A549 (cell line): Measurements from ENCODE around the gene MBLAC1. TPM values are rescaled to one million over a fixed set of nuclear protein-coding genes. Genes with fewer than 3 reads are reported as not detected.

Experiments used
- ATOH8 ChIP-seq: fragments of 250-450 bp; sonication (Bioruptor Pico); IDR thresholded peaks from 2 replicates; pipeline ENCODE4 v1.5.0; 2020; ENCODE audit warnings: low read depth, mild to moderate bottlenecking, moderate library complexity
- BCL3 ChIP-seq: fragments of >200 bp; sonication (Bioruptor Twin); formaldehyde crosslinking; IDR thresholded peaks from 3 replicates; pipeline ENCODE4 v1.6.1; 2016
- CBX8 ChIP-seq: fragments of 200-600 bp; sonication (generic); IDR thresholded peaks from 2 replicates; pipeline ENCODE4 v1.6.1; 2016
- CHD4 ChIP-seq: fragments of 200-600 bp; sonication (generic); IDR thresholded peaks from 2 replicates; pipeline ENCODE4 v1.6.1; 2016; ENCODE audit warnings: antibody characterized with exemption, mild to moderate bottlenecking, borderline replicate concordance
- EHMT2 ChIP-seq: fragments of 200-600 bp; sonication (generic); IDR thresholded peaks from 2 replicates; pipeline ENCODE4 v1.6.1; 2016; ENCODE audit warnings: antibody characterized with exemption, low read depth, mild to moderate bottlenecking, moderate library complexity
- EP300 ChIP-seq, 2 experiments: fragments of >200 bp; sonication (Bioruptor Twin); formaldehyde crosslinking; IDR thresholded peaks; 2 replicates in 1 of 2; 3 replicates in 1 of 2; pipeline ENCODE4 v1.6.1; 2016 to 2017
- ESRRA ChIP-seq: fragments of 150-350 bp; IDR thresholded peaks from 2 replicates; pipeline ENCODE4 v1.6.1; 2014; ENCODE audit warnings: mild to moderate bottlenecking, low read length, borderline replicate concordance
- FOSB ChIP-seq: fragments of 250-450 bp; sonication (Bioruptor Pico); IDR thresholded peaks from 2 replicates; pipeline ENCODE4 v1.5.0; 2020; ENCODE audit warnings: mild to moderate bottlenecking, moderate library complexity
- FOSL2 ChIP-seq, 2 experiments: fragments of 450-650 bp in 1 of 2; fragments of >200 bp in 1 of 2; sonication (Bioruptor Twin) in 1 of 2; formaldehyde crosslinking; IDR thresholded peaks; 2 replicates each; pipeline versions ENCODE4 v1.5.0 to v1.6.1; 2016 to 2020; ENCODE audit warnings: mild to moderate bottlenecking in 1 of 2, moderate library complexity in 1 of 2
- HMGXB4 ChIP-seq: fragments of 250-450 bp; sonication (Bioruptor Pico); IDR thresholded peaks from 2 replicates; pipeline ENCODE4 v1.5.0; 2021; ENCODE audit warnings: mild to moderate bottlenecking, moderate library complexity, borderline replicate concordance
- HOXB5 ChIP-seq: fragments of 250-450 bp; sonication (Bioruptor Pico); IDR thresholded peaks from 2 replicates; pipeline ENCODE4 v1.5.0; 2020; ENCODE audit warnings: mild to moderate bottlenecking, moderate library complexity
- JUN ChIP-seq, 2 experiments: fragments of >200 bp; sonication (Bioruptor Twin); formaldehyde crosslinking; IDR thresholded peaks; 2 replicates in 1 of 2; 3 replicates in 1 of 2; pipeline ENCODE4 v1.6.1; 2016 to 2017
- KDM1A ChIP-seq: fragments of 200-600 bp; sonication (generic); IDR thresholded peaks from 2 replicates; pipeline ENCODE4 v1.6.1; 2016; ENCODE audit warnings: low read depth, mild to moderate bottlenecking
- NFE2L2 ChIP-seq: fragments of 150-350 bp; conservative IDR thresholded peaks from 2 replicates; pipeline ENCODE4 v1.6.1; 2014; ENCODE audit warnings: low read length
- NR3C1 ChIP-seq: fragments of >200 bp; sonication (Bioruptor Twin); formaldehyde crosslinking; IDR thresholded peaks from 3 replicates; pipeline ENCODE4 v1.6.1; 2017
- PHF8 ChIP-seq: fragments of 200-600 bp; sonication (generic); IDR thresholded peaks from 2 replicates; pipeline ENCODE4 v1.6.1; 2016; ENCODE audit warnings: low read depth, mild to moderate bottlenecking, antibody characterized with exemption, moderate library complexity, borderline replicate concordance
- RAD21 ChIP-seq, 2 experiments: fragments of >200 bp in 1 of 2; sonication (Bioruptor Twin) in 1 of 2; formaldehyde crosslinking in 1 of 2; IDR thresholded peaks in 1 of 2; conservative IDR thresholded peaks in 1 of 2; 2 replicates in 1 of 2; 3 replicates in 1 of 2; pipeline ENCODE4 v1.6.1; 2012 to 2018; ENCODE audit warnings: inconsistent platforms in 1 of 2
- RFX5 ChIP-seq: fragments of 450-650 bp; IDR thresholded peaks from 2 replicates; pipeline ENCODE4 v1.7.1; 2014; ENCODE audit warnings: antibody characterized with exemption, mild to moderate bottlenecking, moderate library complexity
- RNF2 ChIP-seq: fragments of 200-600 bp; sonication (generic); IDR thresholded peaks from 2 replicates; pipeline ENCODE4 v1.6.1; 2016; ENCODE audit warnings: low read depth, mild to moderate bottlenecking, antibody characterized with exemption, moderate library complexity, borderline replicate concordance
- USF2 ChIP-seq: fragments of 450-650 bp; IDR thresholded peaks from 2 replicates; pipeline ENCODE4 v1.6.1; 2014; ENCODE audit warnings: antibody characterized with exemption
- ZFP36 ChIP-seq: fragments of 450-650 bp; IDR thresholded peaks from 2 replicates; pipeline ENCODE4 v1.6.1; 2014; ENCODE audit warnings: borderline replicate concordance; ENCODE audit not compliant: partially characterized antibody
- ZSCAN20 ChIP-seq: fragments of 250-450 bp; sonication (Bioruptor Pico); IDR thresholded peaks from 2 replicates; pipeline ENCODE4 v1.8.0; 2022; ENCODE audit warnings: mild to moderate bottlenecking, moderate library complexity
- polyA plus RNA-seq, 4 experiments: library from polyadenylated mRNA; depleted of rRNA in 3 of 4; stranded (reverse); fragments of >200 nt; fragmentation: RNase III in 1 of 4; extraction: RNeasy Plus Mini Kit Qiagen cat#74134 plus additional on column Dnase treatment in 1 of 4; gene quantifications; 2 replicates in 3 of 4; 3 replicates in 1 of 4; pipeline ENCODE4 v1.2.3, GENCODE V29; 2011 to 2017

Gene MBLAC1
- polyA plus RNA-seq, 2 of the 4 experiments (the other 2 are of a cell fraction): 0.63 to 2.6 TPM

- TF ChIP-seq ZSCAN20: no peak
- no peak for TF ChIP-seq ATOH8 (CRISPR knock-in tag)
- no peak for TF ChIP-seq ESRRA
- TF ChIP-seq CBX8: no peak
- no peak for TF ChIP-seq KDM1A
- TF ChIP-seq HOXB5: no peak
- peak; percentile 66; the same call in 2 of the 3 replicates for TF ChIP-seq BCL3
- peak; percentile 69 for TF ChIP-seq RFX5
- TF ChIP-seq PHF8: peak; percentile 49; the same call in 1 of the 2 replicates
- no peak for TF ChIP-seq NFE2L2
- no peak for TF ChIP-seq EP300 (IDR thresholded peaks at IDR 0.05)
- no peak for TF ChIP-seq EHMT2
- no peak for TF ChIP-seq FOSB (CRISPR knock-in tag)
- TF ChIP-seq FOSL2 (IDR thresholded peaks at IDR 0.05): no peak
- TF ChIP-seq FOSL2 (CRISPR knock-in tag; IDR thresholded peaks at IDR 0.05): peak; percentile 41
- no peak for TF ChIP-seq RNF2
- no peak for TF ChIP-seq RAD21 (conservative IDR thresholded peaks at IDR 0.05 in 1 of 2, IDR thresholded peaks at IDR 0.05 in 1 of 2)
- no peak for TF ChIP-seq NR3C1
- TF ChIP-seq HMGXB4 (CRISPR knock-in tag): no peak
- TF ChIP-seq USF2: 0 out of 2 replicates have a peak, but pooled peaks have one; percentile 2
- TF ChIP-seq JUN (IDR thresholded peaks at IDR 0.05): peak; percentile 87 to 91
- TF ChIP-seq ZFP36: no peak
- no peak for TF ChIP-seq CHD4
Measured at GRCh38 chr7:100100420-100101015, 26.2 kb upstream of the MBLAC1 start (continued).
